Natural killer cell (primary cell): Measurements from ENCODE around the gene NOS1AP. TPM values are rescaled to one million over a fixed set of nuclear protein-coding genes. Genes with fewer than 3 reads are reported as not detected.

ENCODE experiments used
- ATAC-seq, 3 donors: fragments of 150-1000 bp in 2 of 3; fragments of 200-7000 bp in 1 of 3; cut with Tn5 transposase; 1 replicate in 1 of 3; 2 replicates in 2 of 3; pipeline ENCODE4 v1.10.0; 2021; ENCODE audit warnings: mild to moderate bottlenecking in 2 of 3, moderate library complexity in 2 of 3
- DNase-seq, 2 donors: peaks; one replicate each; pipeline versions ENCODE4 v3.0.0 to v3.0.0-alpha.2; 2013 to 2021; ENCODE audit warnings: mixed read lengths in 1 of 2
- H3K27ac ChIP-seq: one replicate; pipeline ENCODE4 v1.5.1; 2013; ENCODE audit warnings: mild to moderate bottlenecking, low read length
- H3K27me3 ChIP-seq: one replicate; pipeline ENCODE4 v1.6.1; 2013; ENCODE audit warnings: low read length; ENCODE audit not compliant: control insufficient read depth, insufficient read depth
- H3K36me3 ChIP-seq: one replicate; pipeline ENCODE4 v1.6.1; 2013; ENCODE audit warnings: low read length; ENCODE audit not compliant: control insufficient read depth, insufficient read depth
- H3K4me1 ChIP-seq: one replicate; pipeline ENCODE4 v1.6.1; 2013; ENCODE audit warnings: low read length; ENCODE audit not compliant: control insufficient read depth, insufficient read depth
- H3K4me3 ChIP-seq: one replicate; pipeline ENCODE4 v1.5.1; 2013; ENCODE audit warnings: low read length
- H3K9me3 ChIP-seq: one replicate; pipeline ENCODE4 v1.6.1; 2013; ENCODE audit warnings: low read length; ENCODE audit not compliant: control insufficient read depth, insufficient read depth
- H3K27ac Mint-ChIP-seq, 2 donors: one replicate each; pipeline ENCODE4 v1.8.0; 2022; ENCODE audit warnings: mild to moderate bottlenecking in 2 of 2, mixed read lengths in 2 of 2, moderate library complexity in 1 of 2
- H3K27me3 Mint-ChIP-seq, 2 donors: one replicate each; pipeline ENCODE4 v1.8.0; 2022; ENCODE audit warnings: low read depth in 2 of 2, mixed read lengths in 2 of 2
- H3K36me3 Mint-ChIP-seq: one replicate; pipeline ENCODE4 v1.8.0; 2022; ENCODE audit warnings: mixed read lengths
- H3K4me1 Mint-ChIP-seq, 2 donors: one replicate each; pipeline ENCODE4 v1.8.0; 2022; ENCODE audit warnings: mixed read lengths in 2 of 2
- H3K4me3 Mint-ChIP-seq: one replicate; pipeline ENCODE4 v1.8.0; 2022; ENCODE audit warnings: mild to moderate bottlenecking, moderate library complexity, mixed read lengths
- H3K9me3 Mint-ChIP-seq, 2 donors: one replicate each; pipeline ENCODE4 v1.8.0; 2022; ENCODE audit warnings: mixed read lengths in 2 of 2
- CTCF ChIP-seq: fragments of 200-600 bp; IDR thresholded peaks from one replicate; pipeline ENCODE4 v1.8.0; 2022; ENCODE audit warnings: antibody characterized with exemption
- WGBS: methylation state at CpG from one replicate; pipeline ENCODE4 v1.1.7; 2013; ENCODE audit warnings: missing lambda C conversion rate; ENCODE audit not compliant: insufficient coverage; 5-methylcytosine and 5-hydroxymethylcytosine counted together
- intact Hi-C: fragments of 100-400 bp; cut with micrococcal nuclease; formaldehyde crosslinking; loops from one replicate; pipeline ENCODE4 v1.14.2; 2022
- total RNA-seq, 4 donors: library from RNA; stranded (reverse); fragments of 120-200 nt in 1 of 4; gene quantifications; one replicate each; pipeline versions ENCODE4 v1.2.3 to v1.2.4, GENCODE V29; 2013 to 2022

The NOS1AP gene
- total RNA-seq, 3 donors from 2014 or later (not counting 1 experiment from before 2014, with no cell fraction given) = 0.09 to 0.20 TPM; not detected in 1

- no peaks in the 10 kb centered on the region for H3K9me3 ChIP-seq
Measured at GRCh38 chr1:162206749-162207635, 137.5 kb downstream of the NOS1AP start.

GRCh38 chr1:162207862-162208261, 138.4 kb downstream of the NOS1AP start:
- H3K9me3 Mint-ChIP-seq = no peaks in the 10 kb centered on the region
- Histone ChIP-seq H3K27ac (no peak overlapping the region), H3K9me3 (no peaks in the 10 kb centered on the region), H3K27me3 (no peaks in the 10 kb centered on the region), H3K4me1 (no peaks in the 10 kb centered on the region), H3K36me3 (no peaks in the 10 kb centered on the region), H3K4me3 (no peak overlapping the region)
- WGBS = 97% methylated on average over 3 of the region's 3 CpGs
- intact Hi-C loops = no loop called here
- DNase-seq = no peak
- TF ChIP-seq CTCF = no peak
- H3K4me1 Mint-ChIP-seq = no peaks in the 10 kb centered on the region
- no peak overlapping the region for H3K4me3 Mint-ChIP-seq
- no peaks in the 10 kb centered on the region for H3K36me3 Mint-ChIP-seq
- H3K27me3 Mint-ChIP-seq = peaks cover 39 to 59% of the 10 kb centered on the region in 2 donors
- H3K27ac Mint-ChIP-seq = no peak overlapping the region
- no peak for ATAC-seq

More at GRCh38 chr1:162206749-162207635, 137.5 kb downstream of the NOS1AP start:
- Histone ChIP-seq H3K4me3 (no peak overlapping the region), H3K4me1 (no peaks in the 10 kb centered on the region), H3K27me3 (no peaks in the 10 kb centered on the region), H3K36me3 (no peaks in the 10 kb centered on the region), H3K27ac (no peak overlapping the region)
- Mint-ChIP-seq H3K4me1 (no peaks in the 10 kb centered on the region), H3K27ac (no peak overlapping the region), H3K27me3 (peaks cover 41 to 61% of the 10 kb centered on the region in 2 donors), H3K36me3 (no peaks in the 10 kb centered on the region), H3K4me3 (no peak overlapping the region), H3K9me3 (no peaks in the 10 kb centered on the region)
- ATAC-seq (no peak), DNase-seq (no peak)
- no peak for TF ChIP-seq CTCF
- 77% methylated on average over 12 of the region's 12 CpGs for WGBS
- intact Hi-C loops = no loop called here

GRCh38 chr1:162210196-162210595, 140.7 kb downstream of the NOS1AP start:
- no peaks in the 10 kb centered on the region for H3K36me3 ChIP-seq
- H3K4me1 ChIP-seq = no peaks in the 10 kb centered on the region
- Mint-ChIP-seq H3K27ac (no peak overlapping the region), H3K27me3 (peaks cover 26 to 52% of the 10 kb centered on the region in 2 donors), H3K9me3 (no peaks in the 10 kb centered on the region), H3K4me3 (no peak overlapping the region), H3K4me1 (no peaks in the 10 kb centered on the region), H3K36me3 (no peaks in the 10 kb centered on the region)
- H3K4me3 ChIP-seq = no peak overlapping the region
- WGBS = 74% methylated on average over 6 of the region's 6 CpGs
- no peak for ATAC-seq
- H3K27me3 ChIP-seq = no peaks in the 10 kb centered on the region
- no peak for TF ChIP-seq CTCF
- no peaks in the 10 kb centered on the region for H3K9me3 ChIP-seq
- no peak overlapping the region for H3K27ac ChIP-seq
- no peak for DNase-seq
- intact Hi-C loops = no loop called here
